G401.6 (cell line): Measurements from ENCODE around the gene MYL5.

Source experiments
- FAIRE-seq: peaks from 2 replicates; lab custom pipeline; 2012; peaks lifted over from hg19 to GRCh38; lab: Jason Lieb, UNC

MYL5 gene

DNA sequence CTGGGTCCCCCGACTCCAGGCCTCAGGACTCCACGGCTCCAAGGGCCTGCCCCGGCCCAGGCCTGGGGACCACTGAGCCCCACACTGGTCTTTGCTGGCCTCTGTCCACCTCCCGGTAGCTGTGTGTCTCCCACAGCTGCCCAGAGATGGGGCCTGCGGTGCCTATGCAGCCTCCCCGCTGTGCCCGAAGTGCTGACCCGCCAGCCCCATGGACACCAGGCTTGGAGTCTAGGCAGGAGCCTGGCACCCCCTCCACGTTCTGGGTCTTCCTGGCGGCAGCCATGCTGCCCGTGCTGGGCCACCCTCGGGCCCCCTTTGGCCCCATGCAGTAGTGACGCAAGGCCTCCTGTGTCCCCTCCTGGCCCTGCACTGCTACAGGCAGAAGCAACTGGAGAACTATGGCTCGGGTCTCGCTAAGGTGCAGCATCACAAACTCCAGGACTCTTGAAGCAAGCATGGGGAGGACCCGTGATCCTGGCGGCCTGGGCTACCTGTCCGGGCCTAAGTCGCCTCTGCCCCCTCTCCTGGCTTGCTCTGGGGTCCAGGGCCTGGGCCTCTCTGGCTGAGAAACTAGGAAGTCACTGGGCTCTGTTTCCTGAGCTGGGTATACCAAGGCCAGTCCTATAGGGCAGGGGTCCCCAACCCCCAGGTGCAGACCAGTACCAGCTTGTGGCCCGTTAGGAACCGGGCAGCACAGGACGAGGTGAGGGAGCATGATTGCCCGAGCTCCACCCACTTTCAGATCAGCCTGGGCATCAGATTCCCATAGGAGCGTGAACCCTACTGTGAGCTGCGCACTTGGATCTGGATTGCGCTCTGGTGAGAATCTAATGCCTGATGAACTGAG, 917 bp downstream of the MYL5 start:
- no peak for FAIRE-seq

DNA sequence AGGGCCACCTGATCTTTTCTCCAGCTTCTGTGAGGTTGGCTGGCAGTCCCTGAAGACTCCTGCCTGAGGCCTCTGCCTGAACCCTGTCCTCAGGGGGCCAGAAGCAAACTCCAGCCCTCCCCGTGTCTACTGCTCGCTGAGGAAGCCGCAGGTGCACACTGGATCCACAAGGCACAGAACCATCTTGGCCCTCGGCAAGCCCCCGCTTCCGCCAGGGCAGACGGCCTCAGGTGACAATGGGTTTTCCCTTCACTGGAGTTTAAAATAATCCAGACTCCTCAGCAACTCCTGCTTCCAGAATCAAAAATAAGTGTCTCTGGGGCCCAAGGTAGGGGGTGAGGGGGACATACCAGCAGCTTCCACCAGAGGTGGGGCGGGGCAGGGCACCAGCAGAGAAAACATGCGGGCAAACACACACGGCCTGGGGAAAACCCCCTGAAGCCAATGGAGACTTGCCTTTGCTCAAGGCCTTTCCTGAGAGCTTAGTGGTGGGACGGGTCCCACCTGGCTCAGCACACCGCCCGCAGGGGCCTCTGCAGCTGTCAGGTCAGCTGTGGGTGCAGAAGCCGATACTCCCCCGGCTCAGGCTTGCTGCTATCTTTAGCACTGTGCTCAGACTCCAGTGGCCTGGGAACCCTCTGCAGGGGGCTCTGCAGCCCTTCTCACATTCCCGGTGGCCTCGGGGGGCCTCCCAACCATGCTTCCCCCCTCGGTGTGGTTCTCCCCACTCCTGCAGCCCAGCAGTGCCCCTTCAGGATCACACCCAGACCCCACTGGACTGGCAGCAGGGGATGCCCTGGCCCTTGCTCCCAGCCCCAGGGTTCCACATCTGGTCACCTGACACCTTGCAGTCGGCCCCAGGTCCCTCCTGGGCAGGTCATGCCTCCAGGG, 1.9 kb downstream of the MYL5 start:
- no peak for FAIRE-seq

DNA sequence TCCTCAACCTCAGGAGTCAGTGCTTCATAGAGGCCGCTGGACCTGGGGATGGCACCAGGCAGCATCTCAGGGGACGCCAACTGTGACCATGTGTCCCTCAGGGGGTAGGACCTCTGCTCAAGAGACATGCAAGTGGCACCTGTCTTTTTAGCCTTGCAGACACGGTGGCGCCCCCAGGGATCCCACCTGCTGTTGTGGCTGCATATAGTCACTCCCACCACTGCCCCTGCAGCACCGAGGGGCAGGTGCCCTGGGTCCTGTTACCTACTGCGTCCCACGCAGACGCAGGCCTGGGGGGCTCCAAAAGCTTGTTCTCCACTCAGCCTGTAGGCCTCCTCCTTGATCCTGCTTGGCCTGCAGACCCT, 2.5 kb downstream of the MYL5 start:
- no peak for FAIRE-seq

DNA sequence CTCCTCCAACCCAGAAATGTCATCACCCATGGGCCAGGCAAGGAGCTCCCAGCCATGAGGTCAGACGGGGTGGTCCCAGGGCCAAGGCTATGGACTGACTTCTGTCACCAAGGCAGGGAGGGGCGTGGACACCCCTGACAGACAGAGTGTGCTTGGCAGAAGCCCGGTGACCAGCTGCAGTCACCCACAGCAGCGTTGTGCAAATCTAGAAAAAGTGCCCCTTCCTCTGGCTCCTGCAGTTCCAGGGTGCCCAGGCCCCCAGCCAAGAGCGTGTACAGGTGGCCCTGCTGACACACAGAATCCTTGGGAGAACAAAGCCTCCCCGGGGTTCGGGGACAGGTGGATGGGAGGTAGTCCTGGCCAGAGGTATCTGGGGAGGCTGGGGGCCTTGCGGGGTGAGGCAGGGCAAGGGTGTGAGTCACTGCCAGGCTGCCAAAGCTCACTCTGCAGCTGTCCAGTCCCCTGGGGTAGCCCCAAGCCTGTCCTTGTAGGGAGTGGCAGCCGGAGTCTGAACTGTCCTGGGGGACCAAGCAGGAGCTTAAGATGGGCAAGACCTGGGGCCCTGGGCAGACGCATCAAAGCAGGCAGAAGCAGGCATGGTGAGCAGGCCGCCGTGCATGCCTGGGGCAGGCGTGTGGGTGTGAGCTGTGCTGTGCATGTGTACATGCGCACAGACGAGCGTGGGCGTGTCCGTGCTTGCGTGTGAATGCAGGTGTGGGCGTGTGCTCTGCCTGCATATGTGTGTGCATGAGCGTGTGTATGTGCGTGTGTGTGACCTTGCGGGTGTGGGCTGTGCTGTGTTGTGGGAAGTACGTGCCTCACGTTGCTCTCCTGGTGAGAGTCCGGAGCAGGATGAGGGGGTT, 3.3 kb downstream of the MYL5 start:
- no peak for FAIRE-seq

DNA sequence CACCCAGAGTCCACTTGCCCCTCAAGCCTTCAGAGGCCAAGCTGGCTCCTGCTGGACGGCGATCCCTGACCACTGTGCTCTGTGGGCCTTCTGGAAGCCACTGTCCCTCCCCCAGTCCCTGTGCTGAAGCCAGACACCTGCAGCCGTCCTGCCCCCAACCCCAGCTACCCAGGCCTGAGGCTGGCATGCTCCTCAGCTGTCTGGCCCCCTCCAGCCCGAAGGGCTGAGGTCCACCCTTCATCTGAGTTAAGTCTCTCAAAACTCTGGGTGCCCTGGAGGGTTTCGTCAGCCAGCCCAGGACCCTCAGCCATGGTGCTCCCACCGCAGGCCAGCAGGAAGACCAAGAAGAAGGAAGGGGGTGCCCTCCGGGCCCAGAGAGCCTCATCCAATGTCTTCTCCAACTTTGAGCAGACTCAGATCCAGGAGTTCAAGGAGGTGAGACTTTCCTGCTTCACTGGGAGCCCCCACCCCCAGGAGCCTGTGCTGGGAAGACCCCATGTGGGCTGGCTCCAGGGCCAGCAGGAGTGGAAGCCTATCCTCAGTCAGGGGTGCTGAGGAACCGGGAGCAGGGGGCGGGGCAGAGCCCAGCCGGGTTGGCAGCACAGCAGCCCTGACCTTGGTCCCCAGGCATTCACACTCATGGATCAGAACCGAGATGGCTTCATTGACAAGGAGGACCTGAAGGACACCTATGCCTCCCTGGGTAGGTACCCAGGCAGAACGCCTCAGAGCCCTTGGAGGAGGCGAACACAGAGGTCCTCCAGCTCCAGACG, 4.2 kb downstream of the MYL5 start:
- FAIRE-seq: no peak

DNA sequence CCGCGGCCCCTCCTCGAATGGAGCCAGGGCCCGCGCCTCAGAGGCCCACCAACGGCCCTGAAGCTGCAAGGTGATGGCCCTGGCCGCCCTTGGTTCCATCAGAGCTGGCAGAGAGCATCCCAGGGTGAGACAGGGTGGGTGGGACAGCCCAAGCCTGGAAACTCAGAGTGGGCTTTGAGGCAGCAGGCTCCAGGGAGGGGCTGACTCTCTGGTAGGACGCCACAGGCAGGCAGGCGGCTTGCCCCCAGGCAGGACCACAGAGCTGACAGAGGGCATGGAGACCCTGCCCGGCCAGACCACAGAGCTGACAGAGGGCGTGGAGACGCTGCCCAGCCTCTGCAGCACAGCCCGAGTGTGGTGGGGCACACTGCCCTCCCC, 4.8 kb downstream of the MYL5 start:
- no peak for FAIRE-seq

DNA sequence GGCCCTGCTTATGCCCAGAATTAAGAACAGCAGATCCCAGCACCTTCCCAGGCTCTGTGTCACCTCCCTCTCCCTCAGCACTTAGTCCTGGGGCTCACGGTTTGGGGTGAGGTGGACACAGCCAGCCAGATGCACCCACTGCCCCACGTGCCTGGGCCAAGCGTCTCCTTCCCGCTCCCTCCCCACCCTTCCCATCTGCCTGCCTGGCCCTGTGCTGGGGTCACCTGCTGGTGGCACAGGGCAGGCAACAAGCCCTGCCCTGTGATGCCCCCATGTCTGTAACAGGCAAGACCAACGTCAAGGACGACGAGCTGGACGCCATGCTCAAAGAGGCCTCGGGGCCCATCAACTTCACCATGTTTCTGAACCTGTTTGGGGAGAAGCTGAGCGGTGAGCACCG, 5.3 kb downstream of the MYL5 start:
- no peak for FAIRE-seq

DNA sequence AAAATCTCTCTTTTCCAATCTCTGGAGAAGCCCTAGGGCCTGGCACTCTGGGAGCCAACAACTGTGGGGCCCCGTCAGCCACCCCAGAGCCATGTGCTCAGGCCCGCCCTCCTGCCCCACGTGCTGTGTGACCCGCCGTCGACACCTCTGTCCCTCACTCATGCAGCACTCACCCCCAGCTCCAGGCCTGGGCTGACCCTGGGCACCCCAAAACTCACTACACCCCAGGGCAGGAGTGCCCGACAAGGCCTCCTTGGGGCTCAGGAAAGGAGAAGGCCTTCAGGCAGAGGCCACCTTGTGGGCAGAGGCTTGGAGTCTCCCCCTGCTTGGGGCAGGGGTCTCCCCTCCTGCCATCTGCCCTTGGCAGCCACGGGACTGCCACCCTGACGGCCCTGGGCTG, 5.7 kb downstream of the MYL5 start:
- no peak for FAIRE-seq

DNA sequence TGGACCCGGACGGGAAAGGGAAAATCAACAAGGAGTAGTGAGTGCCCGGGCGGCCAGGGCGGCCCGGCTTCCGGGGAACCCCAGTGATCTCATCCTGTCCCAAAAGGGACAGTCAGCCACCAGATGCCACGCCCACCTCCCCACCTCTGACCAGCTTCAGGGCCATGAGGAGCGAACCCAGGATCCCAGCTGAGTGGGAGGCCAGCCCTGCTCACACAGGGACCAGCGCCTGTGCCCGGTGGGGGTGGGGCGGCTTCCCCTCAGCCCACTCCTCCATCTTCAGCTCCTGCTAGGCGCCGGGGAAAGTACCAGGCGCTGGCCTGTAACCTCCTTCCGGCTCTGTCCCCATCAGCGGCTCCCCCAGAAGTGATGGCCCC, 6.2 kb downstream of the MYL5 start:
- no peak for FAIRE-seq

DNA sequence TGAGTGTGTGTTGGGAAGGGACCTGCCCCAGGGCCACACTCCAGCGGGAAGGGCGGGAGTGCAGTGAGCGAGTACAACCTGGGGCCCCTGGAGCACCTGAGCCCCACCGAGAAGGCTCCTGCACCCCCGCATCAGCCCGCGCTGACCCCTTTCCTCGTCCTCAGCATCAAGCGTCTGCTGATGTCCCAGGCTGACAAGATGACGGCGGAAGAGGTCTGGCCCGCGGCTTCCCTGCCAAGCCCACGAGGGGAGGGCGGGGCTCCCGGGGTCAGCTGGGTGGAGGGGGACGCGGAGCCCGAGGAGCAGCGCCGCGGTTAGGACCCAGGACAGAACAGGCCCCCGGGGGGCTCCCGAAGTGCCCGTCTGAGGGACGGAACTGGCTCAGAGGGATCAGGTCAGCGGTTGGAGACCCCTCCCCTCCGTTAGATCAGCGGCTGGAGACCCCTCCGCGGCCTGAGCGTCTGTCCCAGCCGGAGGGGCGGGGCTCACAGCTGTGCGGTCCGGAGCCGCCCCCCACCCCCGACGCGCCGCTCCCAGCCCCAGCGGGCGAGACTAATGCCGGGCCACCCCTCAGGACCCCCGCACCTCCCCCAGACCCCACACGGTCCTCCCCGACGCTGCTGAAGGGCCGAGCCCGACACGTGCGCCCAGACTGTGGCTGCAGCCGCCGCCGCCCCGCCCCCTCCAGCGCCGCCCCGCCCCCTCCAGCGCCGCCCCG, 6.7 kb downstream of the MYL5 start:
- no peak for FAIRE-seq

DNA sequence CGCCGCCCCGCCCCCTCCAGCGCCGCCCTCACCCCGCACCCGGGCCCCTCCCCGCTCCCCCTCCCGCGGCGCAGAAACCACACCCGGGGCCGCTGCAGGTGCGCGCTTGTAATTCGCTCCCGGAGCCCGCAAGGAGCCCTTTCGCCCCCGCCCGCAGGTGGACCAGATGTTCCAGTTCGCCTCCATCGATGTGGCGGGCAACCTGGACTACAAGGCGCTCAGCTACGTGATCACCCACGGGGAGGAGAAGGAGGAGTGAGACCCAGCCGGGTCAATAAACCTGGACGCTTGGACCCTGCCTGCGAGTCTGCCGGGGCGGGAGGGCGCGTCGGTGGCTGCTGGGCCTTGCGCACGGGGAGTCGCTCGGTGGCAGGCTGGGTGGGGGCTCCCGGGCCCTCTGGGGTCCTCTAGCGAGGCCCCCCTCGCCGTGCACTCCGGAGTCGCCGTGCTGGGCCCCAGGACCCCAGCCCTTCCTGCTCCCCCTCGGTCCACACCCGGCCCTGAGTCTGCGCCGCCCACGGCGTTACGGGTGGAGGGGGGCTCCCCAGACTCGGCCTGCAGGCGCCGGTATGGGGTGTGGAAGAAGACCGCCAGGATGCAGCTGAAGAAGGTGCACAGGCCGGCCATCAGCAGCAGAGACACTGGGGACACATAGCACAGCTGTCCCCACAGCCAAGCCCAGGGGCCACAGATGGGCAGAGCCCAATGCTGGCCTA, 7.6 kb downstream of the MYL5 start:
- FAIRE-seq: no peak

DNA sequence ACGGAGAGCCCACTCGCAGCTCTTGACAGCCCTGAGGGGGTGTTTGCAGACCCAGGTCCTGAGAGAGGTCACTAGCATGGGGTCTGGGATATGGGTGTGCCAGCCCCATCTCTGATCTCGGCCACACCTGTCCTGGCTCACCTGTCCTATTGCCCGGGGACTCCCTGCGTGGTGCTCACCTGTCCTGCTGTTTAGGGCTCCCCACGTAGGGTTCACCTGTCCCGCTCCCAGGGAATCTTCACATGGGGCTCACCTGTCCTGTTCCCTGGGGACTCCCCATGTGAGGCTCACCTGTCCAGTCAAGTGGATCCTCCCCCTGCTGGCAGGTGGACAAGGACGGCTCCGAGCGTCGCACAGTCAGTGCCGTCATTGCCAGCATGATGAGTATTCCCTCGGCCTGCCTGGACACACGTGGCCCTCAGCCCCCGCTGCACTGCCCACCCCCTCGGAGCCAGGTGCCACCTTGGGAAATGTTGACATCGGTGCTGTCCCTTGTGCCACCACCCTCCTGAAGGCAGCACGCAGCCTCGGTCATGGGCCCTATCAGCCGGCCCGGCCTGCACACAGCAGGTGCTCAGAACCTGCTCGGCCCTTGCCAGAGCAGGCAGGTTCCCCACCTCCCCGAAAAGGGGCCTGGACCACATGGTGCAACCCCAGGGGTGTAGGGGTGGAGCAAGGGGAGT, 8.3 kb downstream of the MYL5 start:
- no peak for FAIRE-seq

DNA sequence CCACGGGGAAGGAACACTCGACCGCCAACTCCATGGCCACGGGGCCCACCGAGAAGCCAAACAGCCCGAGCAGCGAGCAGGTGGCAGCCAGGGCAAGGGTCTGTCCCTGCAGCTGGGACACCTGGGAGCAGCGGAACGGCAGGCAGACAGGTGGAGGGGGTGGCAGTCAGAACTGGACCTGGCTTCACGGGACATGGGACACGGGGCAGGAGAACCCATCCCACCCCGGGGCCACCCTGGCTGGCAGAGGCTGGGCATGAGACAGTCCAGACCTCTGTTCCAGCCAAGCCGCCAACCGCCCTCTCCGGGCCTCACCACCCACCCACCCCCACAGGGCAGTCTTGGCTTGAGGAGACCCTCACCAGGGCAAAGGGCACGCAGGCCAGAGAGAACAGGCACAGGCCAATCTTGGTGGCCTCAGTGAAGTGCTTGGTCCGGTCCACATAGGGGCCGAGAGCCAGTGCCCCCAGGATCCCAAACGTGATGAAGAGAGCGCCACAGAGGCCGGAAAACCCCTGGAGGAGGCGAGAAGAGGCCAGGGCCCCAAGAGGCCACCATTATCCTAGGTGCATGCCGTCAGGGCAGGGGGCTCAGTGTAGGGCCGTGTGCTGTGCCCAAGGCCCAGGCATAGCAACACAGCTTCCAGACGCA, 9.0 kb downstream of the MYL5 start:
- no peak for FAIRE-seq

DNA sequence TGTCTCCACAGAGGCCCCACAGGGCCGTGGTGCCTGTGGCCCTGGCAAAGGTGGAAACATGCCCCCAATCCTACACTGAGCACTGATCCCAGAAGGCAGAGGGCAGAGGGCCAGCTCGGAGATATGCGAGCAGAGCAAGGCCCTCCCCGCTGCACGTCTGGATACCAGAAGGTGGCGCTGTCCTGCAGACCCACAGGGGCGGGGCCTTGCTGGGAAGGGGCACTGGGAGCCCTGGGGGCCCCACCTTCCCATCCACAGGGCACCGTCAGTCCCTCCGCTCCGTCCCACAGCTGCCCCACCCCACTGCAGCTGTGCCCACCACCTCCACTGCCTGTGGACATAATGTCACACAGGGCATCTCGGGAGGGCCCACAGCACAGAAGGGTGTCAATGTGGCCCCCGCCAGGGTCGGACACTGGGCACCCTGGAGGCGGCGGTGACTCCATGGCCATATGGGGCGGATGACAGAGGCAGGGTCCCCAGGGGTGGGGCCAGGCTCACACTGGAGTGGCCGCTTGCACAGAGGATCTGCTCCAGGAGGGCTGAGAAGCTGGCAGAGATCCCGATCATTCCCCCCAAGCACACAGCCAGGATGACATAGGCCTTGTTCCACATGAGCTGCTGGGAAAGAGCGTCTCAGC, 9.8 kb downstream of the MYL5 start:
- FAIRE-seq: no peak

DNA sequence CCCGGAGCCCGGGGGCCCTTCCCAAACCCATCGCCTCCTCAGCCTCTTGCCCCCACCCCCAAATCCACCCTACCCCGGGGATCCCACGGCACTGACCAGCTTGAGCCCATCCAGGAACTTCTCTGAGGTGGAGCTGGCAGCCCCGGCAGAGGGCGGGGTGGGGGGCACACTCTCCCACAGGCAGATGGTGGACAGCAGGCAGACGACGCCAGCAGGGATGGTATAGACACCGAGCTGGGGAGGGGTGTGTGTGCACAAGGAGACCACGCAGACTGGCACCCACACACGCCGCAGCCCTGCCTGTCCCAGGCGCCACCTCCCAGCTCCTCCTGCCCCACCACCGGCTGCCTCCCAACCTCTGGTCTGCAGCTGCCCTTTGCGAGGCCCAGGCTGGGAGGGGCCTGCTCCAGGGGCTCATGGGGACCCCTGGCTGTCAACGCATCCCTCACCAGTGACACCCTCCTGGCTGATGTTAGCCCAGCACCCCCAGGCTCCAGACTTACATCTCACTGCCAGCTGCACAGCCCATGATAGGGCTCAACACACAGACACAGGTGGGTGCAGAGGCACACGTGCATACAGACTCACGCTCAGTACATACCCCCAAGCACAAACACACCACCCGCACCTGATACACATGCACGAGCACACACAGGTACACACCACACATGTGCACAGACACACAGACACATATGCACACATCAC, 10.4 kb downstream of the MYL5 start:
- no peak for FAIRE-seq

DNA sequence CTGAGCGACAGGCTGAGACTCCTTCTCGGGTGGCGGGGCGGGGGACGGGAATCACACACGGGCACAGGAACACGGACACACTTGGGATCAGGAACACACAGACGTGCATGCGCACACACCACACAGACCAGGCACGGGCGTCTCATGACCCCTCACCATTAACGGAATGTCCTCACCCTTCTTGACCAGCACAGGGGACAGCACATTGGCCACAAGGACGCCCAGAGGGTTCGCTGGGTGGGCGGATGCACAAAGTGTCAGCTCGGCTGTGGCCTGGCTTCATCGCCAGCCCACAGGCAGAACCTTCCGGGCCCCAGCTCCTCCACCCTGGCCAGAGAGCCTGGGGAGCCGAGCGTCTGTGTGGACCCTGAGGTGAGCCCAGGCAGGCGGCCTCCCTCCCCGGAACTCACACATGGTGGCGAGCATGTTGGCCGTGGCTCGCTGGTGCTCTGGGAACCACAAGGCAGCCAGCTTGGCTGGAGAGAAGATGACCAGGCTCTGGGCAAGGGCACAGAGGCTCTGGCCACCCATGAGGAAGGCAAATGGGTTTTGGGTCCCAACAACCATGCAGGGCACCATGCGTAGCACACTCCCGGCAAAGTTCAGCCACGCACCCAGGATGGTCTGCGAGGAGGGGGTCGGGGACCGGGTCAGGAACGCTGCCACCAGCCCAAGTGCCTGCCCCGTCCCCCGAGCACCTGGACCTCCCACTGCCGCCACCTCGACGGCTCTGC, 11.5 kb downstream of the MYL5 start:
- FAIRE-seq: no peak

DNA sequence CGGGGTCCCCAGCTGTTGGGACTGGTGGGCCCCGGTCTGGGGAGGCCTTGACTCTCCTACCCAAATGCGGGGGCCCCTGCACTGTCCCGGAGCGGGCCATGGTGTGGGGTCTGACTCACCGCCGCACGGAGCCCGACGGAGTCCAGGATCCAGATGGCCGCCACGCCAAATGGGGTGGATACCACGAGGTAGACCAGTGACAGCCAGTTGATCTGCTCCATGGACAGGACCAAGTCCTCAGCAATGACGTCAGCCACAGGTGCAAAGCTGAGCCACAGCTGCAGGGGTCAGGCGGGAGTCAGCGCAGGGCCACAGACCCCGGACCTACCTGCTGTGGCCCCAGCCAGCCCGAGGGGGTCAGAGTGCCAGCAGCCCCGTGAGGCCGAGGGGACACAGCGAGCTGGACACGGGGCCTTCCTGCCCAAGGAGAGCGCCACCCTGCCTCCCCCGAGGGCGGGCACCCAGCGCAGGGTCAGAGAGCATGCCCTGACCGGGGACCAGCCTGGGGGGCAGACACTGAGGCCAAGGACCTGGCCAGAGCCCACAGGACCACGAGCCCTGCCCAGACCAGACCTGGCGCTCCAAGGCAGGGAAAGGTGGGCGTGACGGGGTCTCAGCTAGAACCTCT, 12.2 kb downstream of the MYL5 start:
- no peak for FAIRE-seq
